DND-41 (cell line): ENCODE measurements around the gene SH3BP2.

Source experiments
- EZH2 ChIP-seq: IDR thresholded peaks from 3 replicates; pipeline ENCODE4 v1.6.1; 2012; ENCODE audit warnings: borderline replicate concordance, low read depth, mild to moderate bottlenecking, moderate library complexity, low read length, inconsistent platforms; ENCODE audit not compliant: severe bottlenecking
- TF ChIP-seq, protein P1 (sequence below): IDR thresholded peaks from 2 replicates; pipeline ENCODE4 v1.5.1; 2012; ENCODE audit warnings: borderline replicate concordance, low read length, moderate library complexity, mild to moderate bottlenecking; ENCODE audit not compliant: poor library complexity, severe bottlenecking; ENCODE audit errors: extremely low read depth

DNA sequence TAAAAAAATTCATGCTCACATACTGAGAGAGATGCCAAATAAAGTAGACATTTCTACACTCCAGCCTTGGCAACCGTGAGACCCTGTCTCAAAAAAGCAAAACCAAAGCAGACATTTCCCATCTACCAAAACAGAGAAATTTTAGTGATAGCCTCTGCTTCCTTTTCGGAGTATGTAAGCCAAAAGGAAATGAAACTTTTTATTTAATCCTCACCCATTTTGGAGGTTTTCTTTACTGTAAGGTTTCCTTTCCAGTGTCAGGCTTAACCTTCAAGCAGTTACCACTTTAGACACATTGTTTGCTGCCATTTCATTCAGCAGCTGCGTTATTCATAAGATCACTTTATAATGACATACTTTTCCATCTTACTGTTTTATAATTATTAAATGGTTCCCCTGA, 66.6 kb downstream of the SH3BP2 start:
- TF ChIP-seq, protein P1, sequence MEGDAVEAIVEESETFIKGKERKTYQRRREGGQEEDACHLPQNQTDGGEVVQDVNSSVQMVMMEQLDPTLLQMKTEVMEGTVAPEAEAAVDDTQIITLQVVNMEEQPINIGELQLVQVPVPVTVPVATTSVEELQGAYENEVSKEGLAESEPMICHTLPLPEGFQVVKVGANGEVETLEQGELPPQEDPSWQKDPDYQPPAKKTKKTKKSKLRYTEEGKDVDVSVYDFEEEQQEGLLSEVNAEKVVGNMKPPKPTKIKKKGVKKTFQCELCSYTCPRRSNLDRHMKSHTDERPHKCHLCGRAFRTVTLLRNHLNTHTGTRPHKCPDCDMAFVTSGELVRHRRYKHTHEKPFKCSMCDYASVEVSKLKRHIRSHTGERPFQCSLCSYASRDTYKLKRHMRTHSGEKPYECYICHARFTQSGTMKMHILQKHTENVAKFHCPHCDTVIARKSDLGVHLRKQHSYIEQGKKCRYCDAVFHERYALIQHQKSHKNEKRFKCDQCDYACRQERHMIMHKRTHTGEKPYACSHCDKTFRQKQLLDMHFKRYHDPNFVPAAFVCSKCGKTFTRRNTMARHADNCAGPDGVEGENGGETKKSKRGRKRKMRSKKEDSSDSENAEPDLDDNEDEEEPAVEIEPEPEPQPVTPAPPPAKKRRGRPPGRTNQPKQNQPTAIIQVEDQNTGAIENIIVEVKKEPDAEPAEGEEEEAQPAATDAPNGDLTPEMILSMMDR, result no peak
- TF ChIP-seq EZH2, result no peak
